Panc1 (cell line): ENCODE data around the gene GMNC.

Experiments
- CTCF ChIP-seq: fragments of 450-650 bp; IDR thresholded peaks from 2 replicates; pipeline ENCODE4 v1.5.1; 2017; ENCODE audit warnings: mild to moderate bottlenecking
- POLR2AphosphoS5 ChIP-seq: IDR thresholded peaks from 2 replicates; pipeline ENCODE4 v1.6.1; 2012; ENCODE audit warnings: mild to moderate bottlenecking, low read depth, low read length, moderate library complexity

- TF ChIP-seq CTCF (no peak), POLR2AphosphoS5 (no peak)
Observed at GRCh38 chr3:190848870-190849269, 13.6 kb downstream of the GMNC start.
